A673 (cell line): ENCODE results near the gene OLA1. TPM values are rescaled to one million over a fixed set of nuclear protein-coding genes. Genes with fewer than 3 reads are reported as not detected.

ENCODE experiments used
- BruUV-seq: library from RNA; stranded (reverse); fragments of 400-500 nt; replicated peaks from 2 replicates; lab custom pipeline; 2021; lab: Mats Ljungman, UMichigan
- CTCF ChIA-PET: fragments of 300-600 bp; sonication (Branson Sonifier 250); formaldehyde crosslinking; loops from one replicate; lab custom pipeline; 2022; ENCODE audit warnings: antibody characterized with exemption; lab: Charles Lee
- POLR2A ChIA-PET: fragments of 300-600 bp; sonication (Branson Sonifier 250); formaldehyde crosslinking; loops from one replicate; lab custom pipeline; 2022; ENCODE audit warnings: antibody characterized with exemption; ENCODE audit not compliant: low non-redundant PET; lab: Charles Lee
- DNase-seq: peaks from one replicate; pipeline ENCODE4 v3.0.0-alpha.2; 2015; ENCODE audit warnings: low spot score
- H3K27ac ChIP-seq: fragments of 200-600 bp; sonication (generic); 2 replicates; pipeline ENCODE4 v1.5.1; 2016; ENCODE audit warnings: mixed run types, low read depth, mild to moderate bottlenecking, mixed read lengths, antibody characterized with exemption, low read length; ENCODE audit not compliant: poor library complexity, severe bottlenecking
- H3K27me3 ChIP-seq: fragments of 200-600 bp; sonication (generic); replicated peaks from 2 replicates; pipeline ENCODE4 v1.6.1; 2017; ENCODE audit warnings: mixed run types, low read depth, mild to moderate bottlenecking, mixed read lengths, antibody characterized with exemption, low read length; ENCODE audit not compliant: insufficient read depth, poor library complexity
- H3K36me3 ChIP-seq: fragments of 200-600 bp; sonication (generic); 2 replicates; pipeline ENCODE4 v1.6.1; 2016; ENCODE audit warnings: mixed run types, mild to moderate bottlenecking, mixed read lengths, antibody characterized with exemption, low read length; ENCODE audit not compliant: insufficient read depth, poor library complexity, severe bottlenecking
- H3K4me1 ChIP-seq: fragments of 200-600 bp; sonication (generic); 2 replicates; pipeline ENCODE4 v1.6.1; 2017; ENCODE audit warnings: mixed run types, mild to moderate bottlenecking, mixed read lengths, antibody characterized with exemption, low read length; ENCODE audit not compliant: insufficient read depth, poor library complexity, severe bottlenecking
- H3K4me3 ChIP-seq: fragments of 200-600 bp; sonication (generic); 2 replicates; pipeline ENCODE4 v1.5.1; 2016; ENCODE audit warnings: low read depth, mixed run types, mild to moderate bottlenecking, mixed read lengths, low read length; ENCODE audit not compliant: poor library complexity, severe bottlenecking
- H3K9me3 ChIP-seq: fragments of 200-600 bp; sonication (generic); 2 replicates; pipeline ENCODE4 v1.6.1; 2016; ENCODE audit warnings: mixed run types, low read depth, mild to moderate bottlenecking, mixed read lengths, antibody characterized with exemption, low read length; ENCODE audit not compliant: poor library complexity, severe bottlenecking
- EZH2 ChIP-seq: fragments of 200-600 bp; sonication (generic); IDR thresholded peaks from 2 replicates; pipeline ENCODE4 v1.6.1; 2017; ENCODE audit warnings: borderline replicate concordance, low read depth, mild to moderate bottlenecking, mixed read lengths, antibody characterized with exemption, low read length; ENCODE audit not compliant: poor library complexity, severe bottlenecking
- intact Hi-C: fragments of 100-400 bp; cut with micrococcal nuclease; formaldehyde crosslinking; loops from one replicate; pipeline ENCODE4 v1.10.0; 2022; ENCODE audit not compliant: unreplicated experiment
- total RNA-seq: library from RNA; stranded (reverse); gene quantifications from 2 replicates; pipeline ENCODE4 v1.2.3, GENCODE V29; 2021
- TF ChIP-seq, protein P1 (sequence below): fragments of 300-800, 200-600 bp; sonication (generic); conservative IDR thresholded peaks from 2 replicates; pipeline ENCODE4 v1.5.1; 2017; ENCODE audit warnings: low read depth, mild to moderate bottlenecking, antibody characterized with exemption, low read length, moderate library complexity, mixed read lengths

The OLA1 gene
- total RNA-seq, 1 experiment from 2014 or later = 174 TPM

- BruUV-seq = no TSS peak
- TF ChIP-seq, protein P1, sequence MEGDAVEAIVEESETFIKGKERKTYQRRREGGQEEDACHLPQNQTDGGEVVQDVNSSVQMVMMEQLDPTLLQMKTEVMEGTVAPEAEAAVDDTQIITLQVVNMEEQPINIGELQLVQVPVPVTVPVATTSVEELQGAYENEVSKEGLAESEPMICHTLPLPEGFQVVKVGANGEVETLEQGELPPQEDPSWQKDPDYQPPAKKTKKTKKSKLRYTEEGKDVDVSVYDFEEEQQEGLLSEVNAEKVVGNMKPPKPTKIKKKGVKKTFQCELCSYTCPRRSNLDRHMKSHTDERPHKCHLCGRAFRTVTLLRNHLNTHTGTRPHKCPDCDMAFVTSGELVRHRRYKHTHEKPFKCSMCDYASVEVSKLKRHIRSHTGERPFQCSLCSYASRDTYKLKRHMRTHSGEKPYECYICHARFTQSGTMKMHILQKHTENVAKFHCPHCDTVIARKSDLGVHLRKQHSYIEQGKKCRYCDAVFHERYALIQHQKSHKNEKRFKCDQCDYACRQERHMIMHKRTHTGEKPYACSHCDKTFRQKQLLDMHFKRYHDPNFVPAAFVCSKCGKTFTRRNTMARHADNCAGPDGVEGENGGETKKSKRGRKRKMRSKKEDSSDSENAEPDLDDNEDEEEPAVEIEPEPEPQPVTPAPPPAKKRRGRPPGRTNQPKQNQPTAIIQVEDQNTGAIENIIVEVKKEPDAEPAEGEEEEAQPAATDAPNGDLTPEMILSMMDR = no peak
- TF ChIP-seq EZH2 = no peak
- Histone ChIP-seq H3K27ac (peak overlapping the region; percentile 77), H3K4me1 (peaks cover 27% of the 10 kb centered on the region), H3K27me3 (no peaks in the 10 kb centered on the region), H3K9me3 (no peaks in the 10 kb centered on the region), H3K4me3 (no peak overlapping the region), H3K36me3 (no peaks in the 10 kb centered on the region)
- CTCF ChIA-PET = no interaction called here
- POLR2A ChIA-PET = no interaction called here
- no peak for DNase-seq
- intact Hi-C loops = no loop called here
These were observed 222.0 kb downstream of the OLA1 start for GRCh38 chr2:174026122-174026845.

DNA sequence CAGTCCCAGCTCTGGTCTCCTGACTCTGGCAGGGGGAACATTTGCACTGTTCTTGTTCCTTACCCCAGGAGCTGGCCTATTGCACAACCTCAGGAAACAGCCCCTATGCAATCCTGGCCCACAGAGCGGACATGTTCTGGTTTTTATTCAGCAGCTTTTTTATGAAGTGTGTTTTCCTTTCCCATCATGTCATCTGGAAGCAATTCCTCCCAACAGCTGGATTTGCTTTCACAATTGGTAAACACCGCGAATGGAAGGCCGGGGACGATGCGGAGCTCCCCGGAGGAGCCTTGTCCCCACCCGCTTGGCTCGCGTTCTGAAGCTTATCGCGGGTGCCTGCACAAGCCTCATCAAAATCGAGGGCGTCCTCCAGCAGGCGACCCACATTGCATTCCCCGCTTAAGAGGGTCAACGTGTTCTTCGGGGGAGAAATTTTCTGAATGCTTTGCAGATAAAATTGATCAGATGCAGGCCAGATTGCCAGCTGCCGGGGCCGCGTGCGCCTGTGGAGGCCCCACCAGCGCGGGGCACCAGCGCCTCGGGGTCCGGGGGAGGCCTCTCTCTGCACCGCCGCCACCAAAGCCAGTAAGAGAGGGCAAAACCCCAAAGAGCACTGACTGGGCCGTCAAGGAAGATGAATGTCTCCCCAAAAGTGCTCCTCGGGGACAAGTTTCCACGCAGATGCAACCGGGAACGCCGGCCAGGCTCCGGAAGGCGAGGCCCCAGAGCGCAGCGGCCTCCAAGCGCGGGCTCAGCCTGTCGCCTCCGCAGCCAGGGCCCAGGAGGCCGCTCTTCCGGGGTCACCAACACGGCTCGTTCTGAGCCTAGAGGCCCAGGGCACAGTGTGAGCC, 222.8 kb downstream of the OLA1 start:
- ChIA-PET POLR2A (no interaction called here), CTCF (interaction anchor here (0.8 kb wide), 1 partner anchor 15 kb away, joined by 3 read pairs; no protein-coding TSS in a partner anchor)
- H3K27me3 ChIP-seq = no peaks in the 10 kb centered on the region
- H3K4me3 ChIP-seq = no peak overlapping the region
- peak; percentile 81 for DNase-seq
- no peaks in the 10 kb centered on the region for H3K36me3 ChIP-seq
- intact Hi-C loops = no loop called here
- no TSS peak for BruUV-seq
- H3K4me1 ChIP-seq = peaks cover 27% of the 10 kb centered on the region
- H3K27ac ChIP-seq = peak overlapping the region; percentile 77
- H3K9me3 ChIP-seq = no peaks in the 10 kb centered on the region
- TF ChIP-seq EZH2 = no peak
- TF ChIP-seq, protein P1 = no peak

DNA sequence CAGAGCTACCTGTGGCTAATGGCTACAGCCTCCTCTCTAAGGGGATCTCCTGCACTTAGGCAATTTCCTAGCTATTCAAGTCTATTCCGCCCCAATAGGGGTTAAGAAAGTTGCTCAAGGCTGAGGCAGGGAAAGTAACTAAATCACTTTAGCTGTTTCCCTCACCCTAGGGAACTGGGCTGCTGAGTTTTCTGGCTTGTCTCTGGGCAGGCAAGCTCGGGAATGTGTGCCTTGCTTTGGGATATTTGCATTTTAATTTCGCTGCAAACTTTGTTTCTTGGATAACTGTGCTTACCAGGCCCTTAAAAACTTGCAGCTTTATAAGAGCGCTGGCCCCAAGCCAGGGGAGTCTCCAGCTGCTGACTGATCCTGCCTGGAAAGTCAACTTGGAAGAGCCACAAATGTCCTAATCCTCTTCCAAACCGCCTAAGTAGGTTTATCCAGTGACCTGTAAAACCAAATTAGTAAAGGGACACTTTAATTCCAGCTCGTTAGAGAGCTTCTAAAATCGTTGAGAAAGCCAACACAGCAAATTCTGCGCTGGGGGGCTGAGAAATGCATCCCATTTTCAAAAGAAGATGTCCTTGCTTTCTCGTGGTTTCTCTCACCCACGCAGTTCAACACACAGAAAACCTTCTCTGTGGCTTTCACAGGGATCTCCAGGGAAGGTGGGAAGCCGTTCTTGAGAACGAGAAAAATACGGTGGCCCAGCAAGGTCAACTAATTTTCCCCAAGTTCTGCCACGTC, 223.6 kb downstream of the OLA1 start:
- TF ChIP-seq, protein P1 = no peak
- no peak for TF ChIP-seq EZH2
- Histone ChIP-seq H3K36me3 (no peaks in the 10 kb centered on the region), H3K27ac (peak overlapping the region; percentile 77), H3K9me3 (no peaks in the 10 kb centered on the region), H3K4me3 (no peak overlapping the region), H3K4me1 (peaks cover 27% of the 10 kb centered on the region), H3K27me3 (no peaks in the 10 kb centered on the region)
- POLR2A ChIA-PET = no interaction called here
- CTCF ChIA-PET = interaction anchor here (0.6 to 0.8 kb wide), 2 partner anchors 15 to 372 kb away, joined by 3 read pairs; no protein-coding TSS in a partner anchor
- intact Hi-C loops = no loop called here
- no TSS peak for BruUV-seq
- peak; percentile 76 for DNase-seq
